ENCODE results near the gene DYNLT2. TPM values are rescaled to one million over a fixed set of nuclear protein-coding genes. Genes with fewer than 3 reads are reported as not detected.

The DYNLT2 gene
- total and polyA plus RNA-seq, 2 experiments from 2014 or later = 2.9 to 3.1 TPM

GRCh38 chr6:169776379-169776778 lies 25.0 kb upstream of the DYNLT2 start:
- no peaks in the 10 kb centered on the region for H3K36me3 ChIP-seq (replicated peaks; ENCODE audit: insufficient read depth, low read depth)
- H3K4me2 ChIP-seq = no peak overlapping the region
- no peaks in the 10 kb centered on the region for H3K4me1 ChIP-seq (ENCODE audit: insufficient read depth)
- H3K27ac ChIP-seq = no peak overlapping the region
- H3K9me3 ChIP-seq (ENCODE audit: low read depth) = no peaks in the 10 kb centered on the region
- no peak overlapping the region for H3K4me3 ChIP-seq
- DNase-seq (ENCODE audit: low spot score) = no peak
- no peaks in the 10 kb centered on the region for H3K27me3 ChIP-seq
- no peaks in the 10 kb centered on the region for H4K20me1 ChIP-seq (ENCODE audit: insufficient read depth, poor library complexity, severe bottlenecking)
- no peaks in the 10 kb centered on the region for H3K79me2 ChIP-seq
- no peaks in the 10 kb centered on the region for H3K9me2 ChIP-seq (replicated peaks; ENCODE audit: insufficient read depth)
- H2AFZ ChIP-seq = no peak overlapping the region
- WGBS (ENCODE audit: low lambda C conversion rate, missing lambda C conversion rate) = 98% methylated on average over 13 of the region's 13 CpGs
- TF ChIP-seq EZH2phosphoT487 (IDR thresholded peaks at IDR 0.05; ENCODE audit: low read depth, severe bottlenecking, unreplicated experiment) (no peak), CTCF (IDR thresholded peaks at IDR 0.05; ENCODE audit: poor library complexity) (no peak), EZH2 (IDR thresholded peaks at IDR 0.05; ENCODE audit: borderline replicate concordance) (no peak)

- H3K4me1 ChIP-seq (ENCODE audit: insufficient read depth) = no peaks in the 10 kb centered on the region
- H3K4me2 ChIP-seq = no peak overlapping the region
- WGBS (ENCODE audit: low lambda C conversion rate, missing lambda C conversion rate) = 82% methylated on average over 10 of the region's 10 CpGs
- no peaks in the 10 kb centered on the region for H3K9me2 ChIP-seq (replicated peaks; ENCODE audit: insufficient read depth)
- no peaks in the 10 kb centered on the region for H3K36me3 ChIP-seq (replicated peaks; ENCODE audit: insufficient read depth, low read depth)
- H2AFZ ChIP-seq = no peak overlapping the region
- H3K27me3 ChIP-seq = no peaks in the 10 kb centered on the region
- H4K20me1 ChIP-seq (ENCODE audit: insufficient read depth, poor library complexity, severe bottlenecking) = no peaks in the 10 kb centered on the region
- H3K79me2 ChIP-seq = no peaks in the 10 kb centered on the region
- H3K9me3 ChIP-seq (ENCODE audit: low read depth) = no peaks in the 10 kb centered on the region
- DNase-seq (ENCODE audit: low spot score) = no peak
- no peak overlapping the region for H3K27ac ChIP-seq
- TF ChIP-seq EZH2phosphoT487 (IDR thresholded peaks at IDR 0.05; ENCODE audit: low read depth, severe bottlenecking, unreplicated experiment) (no peak), EZH2 (IDR thresholded peaks at IDR 0.05; ENCODE audit: borderline replicate concordance) (no peak), CTCF (IDR thresholded peaks at IDR 0.05; ENCODE audit: poor library complexity) (no peak)
- no peak overlapping the region for H3K4me3 ChIP-seq
Observed at GRCh38 chr6:169775321-169775720, 23.9 kb upstream of the DYNLT2 start.

DNA sequence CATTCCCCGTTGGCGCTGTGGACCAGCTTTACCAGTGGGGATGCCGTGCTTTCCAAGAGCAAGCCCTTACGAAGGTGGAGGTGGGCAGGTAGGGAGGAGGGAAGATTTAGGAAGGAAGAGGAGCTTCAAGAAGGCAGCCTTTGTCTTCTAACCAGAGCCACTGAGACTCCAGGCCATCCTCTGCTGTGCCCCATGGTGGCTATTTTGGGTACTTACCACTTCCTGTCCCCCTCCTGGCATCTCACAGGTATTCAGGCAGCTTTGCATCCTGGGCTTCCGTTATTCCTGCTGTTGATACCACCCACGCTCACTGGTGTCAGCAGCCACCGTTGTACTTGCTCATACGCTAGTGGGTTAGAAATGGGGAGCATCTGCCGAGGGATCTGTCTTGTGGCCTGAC lies 23.0 kb upstream of the DYNLT2 start:
- H3K4me1 ChIP-seq (ENCODE audit: insufficient read depth) = no peaks in the 10 kb centered on the region
- H3K9me3 ChIP-seq (ENCODE audit: low read depth) = no peaks in the 10 kb centered on the region
- H3K27ac ChIP-seq = no peak overlapping the region
- no peaks in the 10 kb centered on the region for H3K9me2 ChIP-seq (replicated peaks; ENCODE audit: insufficient read depth)
- no peak overlapping the region for H3K4me3 ChIP-seq
- H3K36me3 ChIP-seq (replicated peaks; ENCODE audit: insufficient read depth, low read depth) = no peaks in the 10 kb centered on the region
- H3K4me2 ChIP-seq = no peak overlapping the region
- no peak overlapping the region for H2AFZ ChIP-seq
- TF ChIP-seq CTCF (IDR thresholded peaks at IDR 0.05; ENCODE audit: poor library complexity) (no peak), EZH2phosphoT487 (IDR thresholded peaks at IDR 0.05; ENCODE audit: low read depth, severe bottlenecking, unreplicated experiment) (no peak), EZH2 (IDR thresholded peaks at IDR 0.05; ENCODE audit: borderline replicate concordance) (no peak)
- no peak for DNase-seq (ENCODE audit: low spot score)
- no peaks in the 10 kb centered on the region for H3K79me2 ChIP-seq
- no peaks in the 10 kb centered on the region for H3K27me3 ChIP-seq
- WGBS (ENCODE audit: low lambda C conversion rate, missing lambda C conversion rate) = 99% methylated on average over 9 of the region's 9 CpGs
- H4K20me1 ChIP-seq (ENCODE audit: insufficient read depth, poor library complexity, severe bottlenecking) = no peaks in the 10 kb centered on the region

All from hepatocyte (in vitro differentiated cells).